HepG2 (cell line): ENCODE results near the gene ZNF318. TPM values are rescaled to one million over a fixed set of nuclear protein-coding genes. Genes with fewer than 3 reads are reported as not detected.
A peak's percentile ranks its signal among the peaks of the same experiment; 100 is the strongest.

Source experiments
- AGO1 ChIP-seq: fragments of 200-400 bp; formaldehyde crosslinking; IDR thresholded peaks from 2 replicates; pipeline ENCODE4 v1.6.1; 2017; ENCODE audit warnings: mild to moderate bottlenecking, low read depth, low read length, moderate library complexity; ENCODE audit not compliant: poor library complexity, severe bottlenecking
- AHDC1 ChIP-seq: sonication (generic); formaldehyde crosslinking; IDR thresholded peaks from 2 replicates; pipeline ENCODE4 v1.5.1; 2020; ENCODE audit warnings: mild to moderate bottlenecking, missing genetic modification reagents, borderline replicate concordance
- KMT2A ChIP-seq: sonication (generic); formaldehyde crosslinking; IDR thresholded peaks from 2 replicates; pipeline ENCODE4 v1.4.0; 2020; ENCODE audit warnings: missing genetic modification reagents
- MAFK ChIP-seq, 2 experiments: IDR thresholded peaks in 1 of 2; conservative IDR thresholded peaks in 1 of 2; 2 replicates each; pipeline ENCODE4 v1.6.1; 2011; ENCODE audit warnings: improper control_type of control experiment in 2 of 2, low read length in 2 of 2
- MXI1 ChIP-seq: IDR thresholded peaks from 3 replicates; pipeline ENCODE4 v1.6.1; 2012; ENCODE audit warnings: low read depth, low read length, inconsistent platforms, borderline replicate concordance
- POLR2AphosphoS5 ChIP-seq: IDR thresholded peaks from 2 replicates; pipeline ENCODE4 v1.6.1; 2012; ENCODE audit warnings: low read depth, low read length
- SKIL ChIP-seq: sonication (generic); formaldehyde crosslinking; IDR thresholded peaks from 2 replicates; pipeline ENCODE4 v1.8.0; 2022; ENCODE audit warnings: missing genetic modification reagents, mild to moderate bottlenecking, moderate library complexity, borderline replicate concordance
- SP4 ChIP-seq: sonication (generic); formaldehyde crosslinking; IDR thresholded peaks from 2 replicates; pipeline ENCODE4 v1.8.1; 2023; ENCODE audit warnings: mild to moderate bottlenecking, missing genetic modification reagents
- TGIF2 ChIP-seq: IDR thresholded peaks from 2 replicates; pipeline ENCODE4 v1.6.1; 2016; ENCODE audit warnings: control low read depth, missing compliant biosample characterization
- USF2 ChIP-seq, 2 experiments: sonication (generic) in 1 of 2; formaldehyde crosslinking in 1 of 2; IDR thresholded peaks; 2 replicates each; pipeline versions ENCODE4 v1.5.1 to v1.6.1; 2011 to 2020; ENCODE audit warnings: borderline replicate concordance in 1 of 2, low read depth in 1 of 2, low read length in 1 of 2, mild to moderate bottlenecking in 1 of 2, missing genetic modification reagents in 1 of 2, moderate library complexity in 1 of 2
- ZFP36 ChIP-seq: fragments of 150-350 bp; IDR thresholded peaks from 2 replicates; pipeline ENCODE4 v1.6.1; 2018; ENCODE audit warnings: borderline replicate concordance, low read length, low read depth; ENCODE audit not compliant: partially characterized antibody
- ZIK1 ChIP-seq: sonication (generic); formaldehyde crosslinking; IDR thresholded peaks from 2 replicates; pipeline ENCODE4 v1.5.0; 2020; ENCODE audit warnings: mild to moderate bottlenecking, low read depth, missing genetic modification reagents, borderline replicate concordance
- ZKSCAN8 ChIP-seq: IDR thresholded peaks from 2 replicates; pipeline ENCODE4 v1.6.1; 2016; ENCODE audit warnings: borderline replicate concordance, missing genetic modification reagents, missing compliant biosample characterization
- ZNF253 ChIP-seq: sonication (generic); formaldehyde crosslinking; IDR thresholded peaks from 2 replicates; pipeline ENCODE4 v1.8.0; 2022; ENCODE audit warnings: mild to moderate bottlenecking, missing genetic modification reagents, borderline replicate concordance
- ZNF263 ChIP-seq: sonication (generic); formaldehyde crosslinking; IDR thresholded peaks from 2 replicates; pipeline ENCODE4 v1.4.0; 2020; ENCODE audit warnings: missing genetic modification reagents
- ZNF3 ChIP-seq: IDR thresholded peaks from 2 replicates; pipeline ENCODE4 v1.7.0; 2017; ENCODE audit warnings: inconsistent platforms
- ZNF383 ChIP-seq: sonication (generic); formaldehyde crosslinking; IDR thresholded peaks from 2 replicates; pipeline ENCODE4 v1.4.0; 2020; ENCODE audit warnings: missing genetic modification reagents, mild to moderate bottlenecking, borderline replicate concordance
- ZNF644 ChIP-seq: IDR thresholded peaks from 2 replicates; pipeline ENCODE4 v1.6.1; 2016; ENCODE audit warnings: low read depth
- polyA plus RNA-seq, 8 experiments: library from polyadenylated mRNA; depleted of rRNA in 3 of 8; stranded (reverse) in 7 of 8; unstranded in 1 of 8; fragments of >200 nt; fragmentation: Illumina TruSeq in 4 of 8; extraction: Trizol in 4 of 8; gene quantifications; 2 replicates each; pipeline versions ENCODE4 v1.2.1 to v1.2.3, GENCODE V29; 2011 to 2016; ENCODE audit warnings: low read depth in 4 of 8, missing spikeins in 1 of 8, mixed read lengths in 1 of 8; ENCODE audit not compliant: insufficient read depth in 1 of 8
- total RNA-seq, 5 experiments: library from RNA; depleted of rRNA; stranded (reverse); fragments of >200 nt; fragmentation: Illumina TruSeq; extraction: Trizol; gene quantifications; 2 replicates each; pipeline ENCODE4 v1.2.3, GENCODE V29; 2016; ENCODE audit warnings: low read depth in 1 of 5

Gene ZNF318
- total and polyA plus RNA-seq, 2 of the 13 experiments (the other 11 are each of a cell fraction or from before 2014, with no cell fraction given) = 13.0 to 14.5 TPM

GRCh38 chr6:43369174-43370002 is at the start of gene ZNF318 (continued):
- no peak; the same call in none of the 2 replicates for TF ChIP-seq ZIK1 (CRISPR knock-in tag)
- no peak for TF ChIP-seq KMT2A (CRISPR knock-in tag)
- TF ChIP-seq POLR2AphosphoS5 = peak; percentile 68
- no peak for TF ChIP-seq ZNF3 (CRISPR knock-in tag)
- TF ChIP-seq SKIL (CRISPR knock-in tag) = no peak
- TF ChIP-seq SP4 = peak; percentile 85
- TF ChIP-seq AGO1 = no peak
- TF ChIP-seq ZFP36 = no peak
- TF ChIP-seq ZKSCAN8 = peak; percentile 28; the same call in 1 of the 2 replicates
- TF ChIP-seq ZNF644 (CRISPR knock-in tag) = 0 out of 2 replicates have a peak, but pooled peaks have one; percentile 18
- peak; percentile 93 for TF ChIP-seq USF2 (IDR thresholded peaks at IDR 0.05; ENCODE audit: low read depth, low read length)
- TF ChIP-seq USF2 (CRISPR knock-in tag; IDR thresholded peaks at IDR 0.05; ENCODE audit: borderline replicate concordance) = peak; percentile 98; the same call in 1 of the 2 replicates
- peak; percentile 42; the same call in 1 of the 2 replicates for TF ChIP-seq ZNF263 (CRISPR knock-in tag)
- no peak for TF ChIP-seq ZNF383 (CRISPR knock-in tag)
- no peak for TF ChIP-seq MAFK (conservative IDR thresholded peaks at IDR 0.05 in 1 of 2, IDR thresholded peaks at IDR 0.05 in 1 of 2; ENCODE audit: low read length in 2 of 2)
- TF ChIP-seq MXI1 = peak; percentile 67; the same call in 1 of the 3 replicates
- TF ChIP-seq TGIF2 (CRISPR knock-in tag) = no peak
- no peak for TF ChIP-seq ZNF253 (CRISPR knock-in tag)
- peak; percentile 57; the same call in 1 of the 2 replicates for TF ChIP-seq AHDC1
